Heart right ventricle (tissue), 16 donors: ENCODE measurements around the gene HS3ST1. TPM values are rescaled to one million over a fixed set of nuclear protein-coding genes. Genes with fewer than 3 reads are reported as not detected.
A peak's percentile ranks its signal among the peaks of the same experiment; 100 is the strongest.

Experiments
- ATAC-seq, 8 donors: fragments of 200-7000 bp; cut with Tn5 transposase; one replicate each; pipeline ENCODE4 v1.9.1; 2020; ENCODE audit warnings: mild to moderate bottlenecking in 8 of 8, moderate library complexity in 8 of 8, moderate number of reproducible peaks in 1 of 8
- DNase-seq, 2 donors: peaks; one replicate each; pipeline ENCODE4 v3.0.0-alpha.2; 2020
- H3K27ac ChIP-seq, 10 donors: fragments of 200-600 bp; sonication (generic) in 2 of 10; one replicate each; pipeline versions ENCODE4 v1.5.0 to v1.8.0; 2020 to 2022; ENCODE audit warnings: mild to moderate bottlenecking in 3 of 10
- H3K27me3 ChIP-seq, 7 donors: fragments of 200-600 bp; one replicate each; pipeline ENCODE4 v1.8.0; 2021 to 2022; ENCODE audit warnings: mild to moderate bottlenecking in 2 of 7
- H3K36me3 ChIP-seq, 9 donors: fragments of 200-600 bp; sonication (generic) in 1 of 9; one replicate each; pipeline versions ENCODE4 v1.5.0 to v1.8.0; 2020 to 2022; ENCODE audit warnings: mild to moderate bottlenecking in 2 of 9
- H3K4me1 ChIP-seq, 9 donors: fragments of 200-600 bp; sonication (generic) in 1 of 9; one replicate each; pipeline versions ENCODE4 v1.5.0 to v1.8.0; 2020 to 2022; ENCODE audit warnings: mild to moderate bottlenecking in 4 of 9
- H3K4me3 ChIP-seq, 10 donors: fragments of 200-600 bp; sonication (generic) in 2 of 10; one replicate each; pipeline versions ENCODE4 v1.5.0 to v1.8.0; 2020 to 2022; ENCODE audit warnings: mild to moderate bottlenecking in 7 of 10, moderate library complexity in 2 of 10
- H3K9me3 ChIP-seq, 11 donors: fragments of 200-600 bp in 10 of 11; sonication (generic) in 2 of 11; one replicate each; pipeline versions ENCODE4 v1.5.0 to v1.8.0; 2013 to 2022; ENCODE audit warnings: mild to moderate bottlenecking in 2 of 11, control low read depth in 1 of 11, moderate library complexity in 1 of 11
- CTCF ChIP-seq, 9 donors: fragments of 200-600 bp; sonication (generic) in 2 of 9; IDR thresholded peaks; one replicate each; pipeline versions ENCODE4 v1.5.0 to v1.8.0; 2021 to 2022; ENCODE audit warnings: antibody characterized with exemption in 9 of 9, mild to moderate bottlenecking in 5 of 9, moderate library complexity in 1 of 9
- WGBS, 2 donors: extraction: QIAGEN DNeasy Blood & Tissue Kit; methylation state at CpG; one replicate each; pipeline ENCODE4 v1.1.7; 2013; ENCODE audit warnings: inconsistent platforms in 1 of 2; 5-methylcytosine and 5-hydroxymethylcytosine counted together
- intact Hi-C, 10 donors: fragments of 100-400 bp; cut with DNase I; formaldehyde crosslinking; loops; one replicate each; pipeline versions ENCODE4 v1.11.1 to v1.14.2; 2022
- polyA plus RNA-seq, 2 donors: library from polyadenylated mRNA; stranded (reverse); fragments of 200-250 nt; gene quantifications; one replicate each; pipeline ENCODE4 v1.2.3, GENCODE V29; 2013
- total RNA-seq, 10 donors: library from RNA; stranded (reverse); fragmentation: NEBNext Ultra II Directional in 3 of 10; extraction: Animal tissue kit (Norgen Biotek cat#: 25700) in 3 of 10; gene quantifications; one replicate each; pipeline versions ENCODE4 v1.2.1 to v1.2.4, GENCODE V29; 2021 to 2023
- donor health status: Arrhythmogenic right ventricular cardiomyopathy.
- donor health status: ischemic (EF 13 %, LVEDD 7.1; RV severe dilation, severe dysfunction).
- donor health status: healthy with polysubstance abuse.
- donor health status: DM: no; HTN: yes; CAD: no.
- donor health status: DM: no; HTN: no; CAD: no.
- donor health status: ischemic (EF 25% LVEDD 6.9; RV normal size, moderate dysfunction).
- donor health status: ischemic (EF 25% LVEDD 5.7; RV mildly dilated, moderate dysfunction).
- donor health status: healthy.
- donor health status: DM: yes; HTN: yes; CAD: no.
- donor health status: Ischemic cardiomyopathy.
- donor health status: ischemic (EF 35%, LVEDD 5.7; RV mildly dilated, moderate dysfunction).
- donor health status: nonischemic (EF 11% LVEDD 7.7; RV severe dilation, severe dysfunction).
- donor health status: DM: yes; HTN: yes; CAD: no.
- donor health status: PGD.
- donor health status: ischemic (EF 29% LVEDD 5.4; RV normal size, mild dysfunction).
- donor health status: nonischemic (EF 23%, LVEDD 6.1; RV moderate dilation, normal function).

HS3ST1 gene
- total and polyA plus RNA-seq, 12 donors = 0.27 to 2.1 (median 1.1) TPM

GRCh38 chr4:11436084-11436483, 7.4 kb upstream of the HS3ST1 start:
- H3K4me1 ChIP-seq = peaks cover 0 to 14% (median 0%) of the 10 kb centered on the region in 9 donors
- H3K27ac ChIP-seq = no peak overlapping the region
- TF ChIP-seq CTCF (IDR thresholded peaks at IDR 0.05) = no peak
- ATAC-seq (no peak), DNase-seq (no peak)
- H3K4me3 ChIP-seq = no peak overlapping the region
- H3K9me3 ChIP-seq = no peaks in the 10 kb centered on the region
- 67 to 71% methylated on average over 2 of the region's 2 CpGs for WGBS, 2 donors
- no peaks in the 10 kb centered on the region for H3K27me3 ChIP-seq
- no peaks in the 10 kb centered on the region for H3K36me3 ChIP-seq
- intact Hi-C loops = loop anchor here in 1 of 10 donors (10.0 kb wide), 1 partner anchor 189 kb away; no protein-coding TSS in a partner anchor

GRCh38 chr4:11435557-11435956, 6.9 kb upstream of the HS3ST1 start:
- H3K4me3 ChIP-seq = no peak overlapping the region
- no peaks in the 10 kb centered on the region for H3K9me3 ChIP-seq
- DNase-seq (no peak), ATAC-seq (no peak)
- WGBS, 2 donors = 86 to 94% methylated on average over 1 of the region's 1 CpG
- TF ChIP-seq CTCF (IDR thresholded peaks at IDR 0.05) = no peak
- peaks cover 0 to 2% (median 0%) of the 10 kb centered on the region in 7 donors for H3K27me3 ChIP-seq
- H3K36me3 ChIP-seq = no peaks in the 10 kb centered on the region
- H3K4me1 ChIP-seq = peaks cover 0 to 10% (median 0%) of the 10 kb centered on the region in 9 donors
- H3K27ac ChIP-seq = no peak overlapping the region
- intact Hi-C loops = loop anchor here in 1 of 10 donors (10.0 kb wide), 1 partner anchor 189 kb away; no protein-coding TSS in a partner anchor

GRCh38 chr4:11431111-11431510, 2.4 kb upstream of the HS3ST1 start:
- Histone ChIP-seq H3K27ac (no peak overlapping the region), H3K4me1 (peaks cover 0 to 29% (median 22%) of the 10 kb centered on the region in 9 donors), H3K4me3 (no peak overlapping the region), H3K9me3 (no peaks in the 10 kb centered on the region), H3K27me3 (peaks cover 0 to 45% (median 24%) of the 10 kb centered on the region in 7 donors), H3K36me3 (no peaks in the 10 kb centered on the region)
- WGBS, 2 donors = 89 to 91% methylated on average over 4 of the region's 4 CpGs
- DNase-seq = no peak
- TF ChIP-seq CTCF (IDR thresholded peaks at IDR 0.05) = no peak
- ATAC-seq = no peak
- intact Hi-C loops = loop anchor here in 1 of 10 donors (10.0 kb wide), 1 partner anchor 194 kb away; no protein-coding TSS in a partner anchor

GRCh38 chr4:11430536-11430935, 1.8 kb upstream of the HS3ST1 start:
- Histone ChIP-seq H3K4me1 (peaks cover 0 to 29% (median 22%) of the 10 kb centered on the region in 9 donors), H3K9me3 (no peaks in the 10 kb centered on the region), H3K27me3 (peaks cover 0 to 45% (median 24%) of the 10 kb centered on the region in 7 donors), H3K4me3 (peak overlapping the region in 1 of 10 donors; percentile 68), H3K27ac (peak overlapping the region in 1 of 10 donors; percentile 74), H3K36me3 (no peaks in the 10 kb centered on the region)
- no peak for DNase-seq
- TF ChIP-seq CTCF (IDR thresholded peaks at IDR 0.05) = no peak
- ATAC-seq = no peak
- WGBS, 2 donors = 95 to 100% methylated on average over 2 of the region's 2 CpGs
- intact Hi-C loops = loop anchor here in 1 of 10 donors (10.0 kb wide), 1 partner anchor 194 kb away; no protein-coding TSS in a partner anchor
